ENCODE data around the gene HSD17B3.
"Not testable (repeated sequence)": the region's sequence is repeated elsewhere in the genome, so short reads cannot be mapped to it uniquely, and the experiment has no call there.

HSD17B3 gene

DNA sequence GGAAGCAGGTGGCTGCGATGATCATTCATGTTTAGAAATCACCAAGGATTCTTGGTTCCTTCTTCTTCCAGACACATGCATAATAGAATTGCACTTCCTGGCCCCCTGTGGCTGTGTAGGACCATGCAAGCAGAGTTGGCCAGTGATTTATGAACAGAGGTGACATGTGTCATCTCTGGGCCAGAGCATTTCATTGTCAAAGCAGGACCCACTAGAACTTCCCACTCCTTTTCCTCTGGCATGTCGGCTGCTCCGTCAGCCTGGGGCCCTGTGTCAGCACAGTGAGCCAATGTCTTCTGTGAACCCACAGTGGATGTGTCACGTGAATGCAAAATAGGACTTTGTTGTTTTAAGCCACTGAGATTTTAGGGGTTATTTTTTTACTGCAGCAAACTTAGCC lies 59.2 kb downstream of the HSD17B3 start:
- no peak for ATAC-seq
- TF ChIP-seq SNAI2 (CRISPR knock-in tag; IDR thresholded peaks at IDR 0.05) (no peak), ZFP30 (CRISPR knock-in tag; IDR thresholded peaks at IDR 0.05) (no peak), PPARA (CRISPR knock-in tag; IDR thresholded peaks at IDR 0.05; ENCODE audit: borderline replicate concordance) (no peak), ZNF70 (CRISPR knock-in tag; IDR thresholded peaks at IDR 0.05) (no peak), ZNF565 (CRISPR knock-in tag; conservative IDR thresholded peaks at IDR 0.05; ENCODE audit: low read depth) (no peak), OSR1 (CRISPR knock-in tag; IDR thresholded peaks at IDR 0.05) (no peak)
- TF ChIP-seq, protein P1, sequence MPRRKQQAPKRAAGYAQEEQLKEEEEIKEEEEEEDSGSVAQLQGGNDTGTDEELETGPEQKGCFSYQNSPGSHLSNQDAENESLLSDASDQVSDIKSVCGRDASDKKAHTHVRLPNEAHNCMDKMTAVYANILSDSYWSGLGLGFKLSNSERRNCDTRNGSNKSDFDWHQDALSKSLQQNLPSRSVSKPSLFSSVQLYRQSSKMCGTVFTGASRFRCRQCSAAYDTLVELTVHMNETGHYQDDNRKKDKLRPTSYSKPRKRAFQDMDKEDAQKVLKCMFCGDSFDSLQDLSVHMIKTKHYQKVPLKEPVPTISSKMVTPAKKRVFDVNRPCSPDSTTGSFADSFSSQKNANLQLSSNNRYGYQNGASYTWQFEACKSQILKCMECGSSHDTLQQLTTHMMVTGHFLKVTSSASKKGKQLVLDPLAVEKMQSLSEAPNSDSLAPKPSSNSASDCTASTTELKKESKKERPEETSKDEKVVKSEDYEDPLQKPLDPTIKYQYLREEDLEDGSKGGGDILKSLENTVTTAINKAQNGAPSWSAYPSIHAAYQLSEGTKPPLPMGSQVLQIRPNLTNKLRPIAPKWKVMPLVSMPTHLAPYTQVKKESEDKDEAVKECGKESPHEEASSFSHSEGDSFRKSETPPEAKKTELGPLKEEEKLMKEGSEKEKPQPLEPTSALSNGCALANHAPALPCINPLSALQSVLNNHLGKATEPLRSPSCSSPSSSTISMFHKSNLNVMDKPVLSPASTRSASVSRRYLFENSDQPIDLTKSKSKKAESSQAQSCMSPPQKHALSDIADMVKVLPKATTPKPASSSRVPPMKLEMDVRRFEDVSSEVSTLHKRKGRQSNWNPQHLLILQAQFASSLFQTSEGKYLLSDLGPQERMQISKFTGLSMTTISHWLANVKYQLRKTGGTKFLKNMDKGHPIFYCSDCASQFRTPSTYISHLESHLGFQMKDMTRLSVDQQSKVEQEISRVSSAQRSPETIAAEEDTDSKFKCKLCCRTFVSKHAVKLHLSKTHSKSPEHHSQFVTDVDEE (CRISPR knock-in tag; IDR thresholded peaks at IDR 0.05), result no peak
- TF ChIP-seq, protein P2, sequence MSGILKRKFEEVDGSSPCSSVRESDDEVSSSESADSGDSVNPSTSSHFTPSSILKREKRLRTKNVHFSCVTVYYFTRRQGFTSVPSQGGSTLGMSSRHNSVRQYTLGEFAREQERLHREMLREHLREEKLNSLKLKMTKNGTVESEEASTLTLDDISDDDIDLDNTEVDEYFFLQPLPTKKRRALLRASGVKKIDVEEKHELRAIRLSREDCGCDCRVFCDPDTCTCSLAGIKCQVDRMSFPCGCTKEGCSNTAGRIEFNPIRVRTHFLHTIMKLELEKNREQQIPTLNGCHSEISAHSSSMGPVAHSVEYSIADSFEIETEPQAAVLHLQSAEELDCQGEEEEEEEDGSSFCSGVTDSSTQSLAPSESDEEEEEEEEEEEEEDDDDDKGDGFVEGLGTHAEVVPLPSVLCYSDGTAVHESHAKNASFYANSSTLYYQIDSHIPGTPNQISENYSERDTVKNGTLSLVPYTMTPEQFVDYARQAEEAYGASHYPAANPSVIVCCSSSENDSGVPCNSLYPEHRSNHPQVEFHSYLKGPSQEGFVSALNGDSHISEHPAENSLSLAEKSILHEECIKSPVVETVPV (CRISPR knock-in tag; IDR thresholded peaks at IDR 0.05), result no peak

DNA sequence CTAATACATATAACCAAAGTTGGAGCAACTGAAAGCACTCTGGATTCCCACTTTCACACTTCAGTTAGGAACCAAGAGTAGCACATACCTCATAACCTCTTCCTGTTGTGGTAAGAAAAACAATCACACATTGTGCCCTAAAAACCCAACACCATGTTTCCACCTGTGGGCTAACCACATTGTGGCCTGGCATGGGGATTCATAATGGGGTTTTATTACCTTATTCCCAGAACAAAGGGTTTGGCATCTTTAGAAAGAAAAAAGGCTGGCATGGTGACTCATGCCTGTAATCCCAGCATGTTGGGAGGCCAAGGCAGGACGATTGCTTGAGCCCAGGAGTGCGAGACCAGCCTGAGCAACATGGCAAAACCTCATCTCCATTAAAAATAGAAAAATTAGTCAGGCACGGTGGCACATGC lies 60.6 kb downstream of the HSD17B3 start:
- TF ChIP-seq ZFP3 (CRISPR knock-in tag; IDR thresholded peaks at IDR 0.05), result no peak
- TF ChIP-seq OSR1 (CRISPR knock-in tag; IDR thresholded peaks at IDR 0.05), result no peak
- ATAC-seq, result peak; percentile 32; the same call in 2 of the 3 replicates

DNA sequence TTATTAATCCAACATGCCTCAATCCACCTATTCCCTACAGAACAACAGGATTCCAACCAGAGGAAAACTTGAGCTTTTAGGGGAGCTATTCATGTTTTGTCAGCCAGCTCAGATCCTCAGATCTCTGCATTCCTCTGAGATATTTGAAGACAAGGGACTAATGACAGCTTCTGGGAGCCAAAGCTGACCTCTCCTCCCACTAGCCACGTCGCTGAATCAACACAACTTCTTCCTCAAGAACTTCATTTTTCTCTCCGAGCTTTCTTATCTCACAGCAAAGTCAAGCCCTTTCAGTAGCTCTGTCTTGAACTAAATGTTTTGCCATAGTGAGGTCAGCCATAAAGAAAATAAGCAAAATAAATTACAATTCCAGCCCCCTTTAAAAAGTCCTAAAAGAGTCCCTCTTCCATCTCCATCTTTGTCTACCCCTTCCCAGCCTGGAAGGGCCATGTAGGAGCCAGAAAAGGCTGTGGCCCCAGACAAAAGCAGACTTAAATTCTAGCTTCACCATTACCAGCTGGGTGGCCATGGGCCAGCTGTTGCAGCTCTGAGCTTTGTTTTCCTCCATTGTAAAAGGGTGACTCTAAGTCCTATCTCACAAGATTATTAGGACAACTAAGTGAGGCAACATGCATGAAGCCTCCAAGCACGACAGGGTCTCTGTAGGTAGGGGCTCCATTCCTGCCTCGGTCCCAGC lies 65.0 kb downstream of the HSD17B3 start:
- no peak for ATAC-seq
- no peak for TF ChIP-seq ESRRG (CRISPR knock-in tag; IDR thresholded peaks at IDR 0.05)
- TF ChIP-seq, protein P3, sequence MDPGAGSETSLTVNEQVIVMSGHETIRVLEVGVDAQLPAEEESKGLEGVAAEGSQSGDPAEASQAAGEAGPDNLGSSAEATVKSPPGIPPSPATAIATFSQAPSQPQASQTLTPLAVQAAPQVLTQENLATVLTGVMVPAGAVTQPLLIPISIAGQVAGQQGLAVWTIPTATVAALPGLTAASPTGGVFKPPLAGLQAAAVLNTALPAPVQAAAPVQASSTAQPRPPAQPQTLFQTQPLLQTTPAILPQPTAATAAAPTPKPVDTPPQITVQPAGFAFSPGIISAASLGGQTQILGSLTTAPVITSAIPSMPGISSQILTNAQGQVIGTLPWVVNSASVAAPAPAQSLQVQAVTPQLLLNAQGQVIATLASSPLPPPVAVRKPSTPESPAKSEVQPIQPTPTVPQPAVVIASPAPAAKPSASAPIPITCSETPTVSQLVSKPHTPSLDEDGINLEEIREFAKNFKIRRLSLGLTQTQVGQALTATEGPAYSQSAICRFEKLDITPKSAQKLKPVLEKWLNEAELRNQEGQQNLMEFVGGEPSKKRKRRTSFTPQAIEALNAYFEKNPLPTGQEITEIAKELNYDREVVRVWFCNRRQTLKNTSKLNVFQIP (CRISPR knock-in tag; IDR thresholded peaks at IDR 0.05; ENCODE audit: borderline replicate concordance, low read depth), result no peak
- TF ChIP-seq RARB (CRISPR knock-in tag; IDR thresholded peaks at IDR 0.05), result no peak
- no peak for TF ChIP-seq PPARA (CRISPR knock-in tag; IDR thresholded peaks at IDR 0.05; ENCODE audit: borderline replicate concordance)
- TF ChIP-seq ZFP3 (CRISPR knock-in tag; IDR thresholded peaks at IDR 0.05), result no peak
- TF ChIP-seq, protein P4, sequence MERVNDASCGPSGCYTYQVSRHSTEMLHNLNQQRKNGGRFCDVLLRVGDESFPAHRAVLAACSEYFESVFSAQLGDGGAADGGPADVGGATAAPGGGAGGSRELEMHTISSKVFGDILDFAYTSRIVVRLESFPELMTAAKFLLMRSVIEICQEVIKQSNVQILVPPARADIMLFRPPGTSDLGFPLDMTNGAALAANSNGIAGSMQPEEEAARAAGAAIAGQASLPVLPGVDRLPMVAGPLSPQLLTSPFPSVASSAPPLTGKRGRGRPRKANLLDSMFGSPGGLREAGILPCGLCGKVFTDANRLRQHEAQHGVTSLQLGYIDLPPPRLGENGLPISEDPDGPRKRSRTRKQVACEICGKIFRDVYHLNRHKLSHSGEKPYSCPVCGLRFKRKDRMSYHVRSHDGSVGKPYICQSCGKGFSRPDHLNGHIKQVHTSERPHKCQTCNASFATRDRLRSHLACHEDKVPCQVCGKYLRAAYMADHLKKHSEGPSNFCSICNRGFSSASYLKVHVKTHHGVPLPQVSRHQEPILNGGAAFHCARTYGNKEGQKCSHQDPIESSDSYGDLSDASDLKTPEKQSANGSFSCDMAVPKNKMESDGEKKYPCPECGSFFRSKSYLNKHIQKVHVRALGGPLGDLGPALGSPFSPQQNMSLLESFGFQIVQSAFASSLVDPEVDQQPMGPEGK (CRISPR knock-in tag; IDR thresholded peaks at IDR 0.05; ENCODE audit: borderline replicate concordance), result no peak

DNA sequence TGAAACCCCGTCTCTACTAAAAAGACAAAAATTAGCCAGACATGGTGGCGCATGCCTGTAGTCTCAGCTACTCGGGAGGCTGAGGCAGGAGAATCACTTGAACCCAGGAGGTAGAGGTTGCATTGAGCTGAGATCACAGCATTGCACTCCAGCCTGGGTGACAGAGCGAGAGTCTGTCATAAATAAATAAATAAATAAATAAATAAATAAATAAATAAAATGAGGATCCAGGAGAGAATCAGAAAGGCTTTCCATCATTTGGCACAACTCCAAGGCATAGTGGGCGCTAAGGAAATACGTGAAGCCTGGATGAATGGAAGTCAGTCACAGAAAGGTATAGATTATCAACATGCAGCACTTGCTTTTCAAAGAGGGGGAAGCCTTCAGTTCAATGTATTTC lies 65.6 kb downstream of the HSD17B3 start:
- ATAC-seq, result not testable (repeated sequence)

DNA sequence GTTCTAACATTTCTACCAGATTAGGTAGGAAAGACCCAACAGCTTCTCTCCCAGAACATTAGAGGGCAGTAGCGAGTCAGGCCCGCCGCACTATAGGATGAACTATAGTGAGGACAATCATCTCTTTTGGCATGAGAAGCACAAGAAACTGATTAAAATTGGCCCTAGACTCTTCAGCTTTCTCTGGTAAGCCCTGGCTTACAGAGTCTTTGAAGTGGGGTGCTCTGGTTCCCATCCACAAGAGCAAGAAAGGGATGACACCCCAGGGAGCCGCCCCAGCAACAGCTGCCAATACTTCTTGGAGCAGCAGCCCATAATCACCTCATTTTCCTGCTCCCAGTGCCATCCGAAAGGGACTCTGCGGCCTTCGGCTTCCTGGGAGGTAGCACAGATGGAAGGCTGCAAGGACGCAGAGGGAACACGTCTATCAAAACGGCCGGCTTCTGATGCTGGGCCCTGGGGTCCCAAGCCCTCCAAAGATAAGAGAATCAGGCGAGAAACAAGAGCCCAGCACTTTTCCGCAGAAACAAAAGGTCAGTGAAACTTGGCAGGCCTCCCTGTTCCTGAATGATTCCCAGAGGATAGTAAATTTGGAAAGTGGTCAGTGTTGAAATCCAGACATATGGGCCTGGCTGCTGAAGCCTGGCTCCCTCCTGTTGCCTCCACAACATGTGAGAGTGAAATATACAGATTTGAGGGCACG lies 69.3 kb downstream of the HSD17B3 start:
- peak; percentile 99 for ATAC-seq
- TF ChIP-seq, protein P3 (CRISPR knock-in tag; IDR thresholded peaks at IDR 0.05; ENCODE audit: borderline replicate concordance, low read depth), result no peak
- TF ChIP-seq ISL1 (CRISPR knock-in tag; IDR thresholded peaks at IDR 0.05) (no peak), GLIS3 (CRISPR knock-in tag; IDR thresholded peaks at IDR 0.05) (no peak), BACH2 (CRISPR knock-in tag; IDR thresholded peaks at IDR 0.05; ENCODE audit: borderline replicate concordance) (no peak), OSR1 (CRISPR knock-in tag; IDR thresholded peaks at IDR 0.05) (no peak), ZC3H10 (CRISPR knock-in tag; IDR thresholded peaks at IDR 0.05) (no peak)
